HepG2 (cell line): Measurements from ENCODE around the gene TFG. TPM values are rescaled to one million over a fixed set of nuclear protein-coding genes. Genes with fewer than 3 reads are reported as not detected.

Experiments
- ATAC-seq: fragments of 200-7000 bp; cut with Tn5 transposase; 3 replicates; pipeline ENCODE4 v1.9.1; 2020; ENCODE audit warnings: mild to moderate bottlenecking, moderate library complexity
- BruUV-seq: library from RNA; stranded (reverse); fragments of 400-500 nt; replicated peaks from 2 replicates; lab custom pipeline; 2021; lab: Mats Ljungman, UMichigan
- CTCF ChIA-PET: fragments of 300-600 bp; formaldehyde crosslinking; extraction: SDS; loops from one replicate; lab custom pipeline; 2021; ENCODE audit warnings: low total read pairs, inconsistent platforms, low intra/inter-chr PET ratio; lab: Yijun Ruan, JAX
- POLR2A ChIA-PET: fragments of 350-600 bp; sonication (Branson Sonifier 250); formaldehyde crosslinking; loops from one replicate; lab custom pipeline; 2020; ENCODE audit warnings: antibody characterized with exemption, inconsistent platforms; lab: Yijun Ruan, JAX
- DNase-seq: peaks from one replicate; pipeline ENCODE4 v3.0.0-alpha.2; 2015; ENCODE audit warnings: low spot score
- FAIRE-seq: peaks from 3 replicates; lab custom pipeline; 2011; peaks lifted over from hg19 to GRCh38; lab: Jason Lieb, UNC
- H2AFZ ChIP-seq: one replicate; pipeline ENCODE4 v1.6.1; 2011; ENCODE audit warnings: low read length, inconsistent platforms
- H3K27ac ChIP-seq: fragments of 300-600 bp; 3 replicates; pipeline ENCODE4 v1.8.0; 2011; ENCODE audit warnings: mixed run types, mild to moderate bottlenecking, mixed read lengths, low read length, inconsistent platforms; ENCODE audit not compliant: insufficient read depth; ENCODE audit errors: extremely low read length
- H3K27me3 ChIP-seq, 2 experiments: fragments of 200-600 bp in 1 of 2; 2 replicates in 1 of 2; 3 replicates in 1 of 2; pipeline versions ENCODE4 v1.6.0 to v1.8.0; 2011; ENCODE audit warnings: low read length in 2 of 2, mild to moderate bottlenecking in 2 of 2, moderate library complexity in 2 of 2, inconsistent platforms in 1 of 2; ENCODE audit not compliant: insufficient read depth in 2 of 2, control insufficient read depth in 1 of 2
- H3K36me3 ChIP-seq, 2 experiments: fragments of 200-600 bp in 1 of 2; replicated peaks in 1 of 2; 2 replicates in 1 of 2; 3 replicates in 1 of 2; pipeline versions ENCODE4 v1.5.1 to v1.8.0; 2011; ENCODE audit warnings: low read length in 2 of 2, inconsistent platforms in 1 of 2; ENCODE audit not compliant: insufficient read depth in 2 of 2, control insufficient read depth in 1 of 2
- H3K4me1 ChIP-seq: 2 replicates; pipeline ENCODE4 v1.5.1; 2012; ENCODE audit warnings: low read length, inconsistent platforms; ENCODE audit not compliant: insufficient read depth
- H3K4me2 ChIP-seq: 2 replicates; pipeline ENCODE4 v1.6.0; 2011; ENCODE audit warnings: low read depth, low read length, inconsistent platforms
- H3K4me3 ChIP-seq, 3 experiments: fragments of 200-600 bp in 1 of 3; sonication (generic), shearing (Covaris generic) in 1 of 3; replicated peaks in 1 of 3; 2 replicates each; pipeline ENCODE4 v1.5.1; 2011 to 2016; ENCODE audit warnings: low read length in 3 of 3, inconsistent platforms in 2 of 3, low read depth in 2 of 3, mild to moderate bottlenecking in 2 of 3, control low read depth in 1 of 3, mixed read lengths in 1 of 3; ENCODE audit not compliant: insufficient read depth in 1 of 3
- H3K79me2 ChIP-seq: one replicate; pipeline ENCODE4 v1.6.1; 2011; ENCODE audit warnings: low read length, inconsistent platforms; ENCODE audit not compliant: insufficient read depth
- H3K9ac ChIP-seq: 2 replicates; pipeline ENCODE4 v1.6.0; 2011; ENCODE audit warnings: mild to moderate bottlenecking, low read depth, low read length, inconsistent platforms; ENCODE audit not compliant: insufficient read depth
- H3K9me3 ChIP-seq: 2 replicates; pipeline ENCODE4 v1.5.1; 2012; ENCODE audit warnings: mild to moderate bottlenecking, low read length
- H4K20me1 ChIP-seq: 2 replicates; pipeline ENCODE4 v1.6.0; 2011; ENCODE audit warnings: inconsistent platforms, mild to moderate bottlenecking, low read length, moderate library complexity; ENCODE audit not compliant: insufficient read depth
- ADNP ChIP-seq: sonication (generic); formaldehyde crosslinking; IDR thresholded peaks from 2 replicates; pipeline ENCODE4 v1.4.0; 2020; ENCODE audit warnings: missing genetic modification reagents
- ELF4 ChIP-seq: sonication (generic); formaldehyde crosslinking; IDR thresholded peaks from 2 replicates; pipeline ENCODE4 v1.5.0; 2020; ENCODE audit warnings: missing genetic modification reagents, mild to moderate bottlenecking, moderate library complexity, borderline replicate concordance
- GABPB1 ChIP-seq: IDR thresholded peaks from 2 replicates; pipeline ENCODE4 v1.6.1; 2016; ENCODE audit warnings: mild to moderate bottlenecking, missing genetic modification reagents, moderate library complexity, missing compliant biosample characterization
- GATAD1 ChIP-seq: IDR thresholded peaks from 2 replicates; pipeline ENCODE4 v1.6.1; 2016; ENCODE audit warnings: missing genetic modification reagents, missing compliant biosample characterization
- JUN ChIP-seq: sonication (generic); formaldehyde crosslinking; IDR thresholded peaks from 2 replicates; pipeline ENCODE4 v1.4.0; 2020; ENCODE audit warnings: mild to moderate bottlenecking, missing genetic modification reagents
- MXI1 ChIP-seq: IDR thresholded peaks from 3 replicates; pipeline ENCODE4 v1.6.1; 2012; ENCODE audit warnings: low read depth, low read length, inconsistent platforms, borderline replicate concordance
- SALL2 ChIP-seq: sonication (generic); formaldehyde crosslinking; IDR thresholded peaks from 2 replicates; pipeline ENCODE4 v1.8.1; 2023; ENCODE audit warnings: mild to moderate bottlenecking, missing genetic modification reagents, inconsistent platforms
- SIN3B ChIP-seq: fragments of 150-350 bp; IDR thresholded peaks from 2 replicates; pipeline ENCODE4 v1.6.1; 2014; ENCODE audit warnings: low read length
- SMAD1 ChIP-seq: sonication (generic); formaldehyde crosslinking; IDR thresholded peaks from 2 replicates; pipeline ENCODE4 v1.4.0; 2020; ENCODE audit warnings: missing genetic modification reagents, low read depth, mild to moderate bottlenecking, borderline replicate concordance
- U2AF2 ChIP-seq: fragments of 200-400 bp; formaldehyde crosslinking; IDR thresholded peaks from 2 replicates; pipeline ENCODE4 v1.6.1; 2017; ENCODE audit warnings: low read depth, mild to moderate bottlenecking, low read length
- ZBTB34 ChIP-seq: sonication (generic); formaldehyde crosslinking; IDR thresholded peaks from 2 replicates; pipeline ENCODE4 v1.8.0; 2022; ENCODE audit warnings: mild to moderate bottlenecking, missing genetic modification reagents
- ZNF282 ChIP-seq: fragments of 450-650 bp; IDR thresholded peaks from 2 replicates; pipeline ENCODE4 v1.6.1; 2018; ENCODE audit not compliant: partially characterized antibody
- ZNF292 ChIP-seq: sonication (generic); formaldehyde crosslinking; IDR thresholded peaks from 2 replicates; pipeline ENCODE4 v1.8.1; 2022; ENCODE audit warnings: mild to moderate bottlenecking, low read depth, missing genetic modification reagents, borderline replicate concordance
- ZNF790 ChIP-seq: sonication (generic); formaldehyde crosslinking; IDR thresholded peaks from 2 replicates; pipeline ENCODE4 v1.8.0; 2022; ENCODE audit warnings: missing genetic modification reagents, mild to moderate bottlenecking, borderline replicate concordance
- WGBS: methylation state at CpG from one replicate; pipeline ENCODE4 v1.1.6; 2017; ENCODE audit warnings: low lambda C conversion rate; 5-methylcytosine and 5-hydroxymethylcytosine counted together
- in situ Hi-C: cut with HindIII; loops from 2 replicates; pipeline ENCODE4 v1.10.0; 2017; ENCODE audit warnings: low pct_unique_long_range_greater_than_20kb; ENCODE audit not compliant: extremely low pct_ligation_motif_present
- intact Hi-C: fragments of 100-400 bp; cut with micrococcal nuclease; formaldehyde crosslinking; loops from one replicate; pipeline ENCODE4 v1.10.0; 2022; ENCODE audit not compliant: unreplicated experiment
- polyA plus RNA-seq, 8 experiments: library from polyadenylated mRNA; depleted of rRNA in 3 of 8; stranded (reverse) in 7 of 8; unstranded in 1 of 8; fragments of >200 nt; fragmentation: Illumina TruSeq in 4 of 8; extraction: Trizol in 4 of 8; gene quantifications; 2 replicates each; pipeline versions ENCODE4 v1.2.1 to v1.2.3, GENCODE V29; 2011 to 2016; ENCODE audit warnings: low read depth in 4 of 8, missing spikeins in 1 of 8, mixed read lengths in 1 of 8; ENCODE audit not compliant: insufficient read depth in 1 of 8
- total RNA-seq, 5 experiments: library from RNA; depleted of rRNA; stranded (reverse); fragments of >200 nt; fragmentation: Illumina TruSeq; extraction: Trizol; gene quantifications; 2 replicates each; pipeline ENCODE4 v1.2.3, GENCODE V29; 2016; ENCODE audit warnings: low read depth in 1 of 5
- TF ChIP-seq, protein P1 (sequence below): sonication (generic); formaldehyde crosslinking; IDR thresholded peaks from 2 replicates; pipeline ENCODE4 v1.5.0; 2020; ENCODE audit warnings: mild to moderate bottlenecking, missing genetic modification reagents, borderline replicate concordance
- TF ChIP-seq, protein P2 (sequence below): sonication (generic); formaldehyde crosslinking; IDR thresholded peaks from 2 replicates; pipeline ENCODE4 v1.4.0; 2020; ENCODE audit warnings: mild to moderate bottlenecking, missing genetic modification reagents, borderline replicate concordance

The TFG gene
- total and polyA plus RNA-seq, 2 of the 13 experiments (the other 11 are each of a cell fraction or from before 2014, with no cell fraction given) = 53.6 to 71.7 TPM

- no peaks in the 10 kb centered on the region for H3K79me2 ChIP-seq
- CTCF ChIA-PET = no interaction called here
- BruUV-seq = no TSS peak
- no peaks in the 10 kb centered on the region for H3K27me3 ChIP-seq
- no peaks in the 10 kb centered on the region for H4K20me1 ChIP-seq
- H3K36me3 ChIP-seq = no peaks in the 10 kb centered on the region
- no peak overlapping the region for H3K27ac ChIP-seq
- POLR2A ChIA-PET = no interaction called here
- H3K4me1 ChIP-seq = no peaks in the 10 kb centered on the region
- no peak overlapping the region for H3K4me3 ChIP-seq
- H3K4me2 ChIP-seq = no peak overlapping the region
- H3K9me3 ChIP-seq = 0 out of 2 replicates have a peak, but pooled peaks cover 4% of the 10 kb centered on the region
- FAIRE-seq (no peak), ATAC-seq (no peak), DNase-seq (no peak)
- intact Hi-C loops = no loop called here
- WGBS = 38% methylated on average over 2 of the region's 2 CpGs
- no peak overlapping the region for H2AFZ ChIP-seq
- H3K9ac ChIP-seq = no peak overlapping the region
- in situ Hi-C loops = no loop called here
- TF ChIP-seq U2AF2 = no peak
- no peak for TF ChIP-seq GATAD1
- no peak for TF ChIP-seq ZNF292 (CRISPR knock-in tag)
- no peak for TF ChIP-seq ELF4
- TF ChIP-seq SALL2 = no peak
- TF ChIP-seq SMAD1 (CRISPR knock-in tag) = no peak
- no peak for TF ChIP-seq JUN (CRISPR knock-in tag)
- no peak for TF ChIP-seq MXI1
- no peak for TF ChIP-seq ZBTB34 (CRISPR knock-in tag)
- no peak for TF ChIP-seq ZNF282
- no peak for TF ChIP-seq SIN3B
- no peak for TF ChIP-seq GABPB1 (CRISPR knock-in tag)
- TF ChIP-seq, protein P1, sequence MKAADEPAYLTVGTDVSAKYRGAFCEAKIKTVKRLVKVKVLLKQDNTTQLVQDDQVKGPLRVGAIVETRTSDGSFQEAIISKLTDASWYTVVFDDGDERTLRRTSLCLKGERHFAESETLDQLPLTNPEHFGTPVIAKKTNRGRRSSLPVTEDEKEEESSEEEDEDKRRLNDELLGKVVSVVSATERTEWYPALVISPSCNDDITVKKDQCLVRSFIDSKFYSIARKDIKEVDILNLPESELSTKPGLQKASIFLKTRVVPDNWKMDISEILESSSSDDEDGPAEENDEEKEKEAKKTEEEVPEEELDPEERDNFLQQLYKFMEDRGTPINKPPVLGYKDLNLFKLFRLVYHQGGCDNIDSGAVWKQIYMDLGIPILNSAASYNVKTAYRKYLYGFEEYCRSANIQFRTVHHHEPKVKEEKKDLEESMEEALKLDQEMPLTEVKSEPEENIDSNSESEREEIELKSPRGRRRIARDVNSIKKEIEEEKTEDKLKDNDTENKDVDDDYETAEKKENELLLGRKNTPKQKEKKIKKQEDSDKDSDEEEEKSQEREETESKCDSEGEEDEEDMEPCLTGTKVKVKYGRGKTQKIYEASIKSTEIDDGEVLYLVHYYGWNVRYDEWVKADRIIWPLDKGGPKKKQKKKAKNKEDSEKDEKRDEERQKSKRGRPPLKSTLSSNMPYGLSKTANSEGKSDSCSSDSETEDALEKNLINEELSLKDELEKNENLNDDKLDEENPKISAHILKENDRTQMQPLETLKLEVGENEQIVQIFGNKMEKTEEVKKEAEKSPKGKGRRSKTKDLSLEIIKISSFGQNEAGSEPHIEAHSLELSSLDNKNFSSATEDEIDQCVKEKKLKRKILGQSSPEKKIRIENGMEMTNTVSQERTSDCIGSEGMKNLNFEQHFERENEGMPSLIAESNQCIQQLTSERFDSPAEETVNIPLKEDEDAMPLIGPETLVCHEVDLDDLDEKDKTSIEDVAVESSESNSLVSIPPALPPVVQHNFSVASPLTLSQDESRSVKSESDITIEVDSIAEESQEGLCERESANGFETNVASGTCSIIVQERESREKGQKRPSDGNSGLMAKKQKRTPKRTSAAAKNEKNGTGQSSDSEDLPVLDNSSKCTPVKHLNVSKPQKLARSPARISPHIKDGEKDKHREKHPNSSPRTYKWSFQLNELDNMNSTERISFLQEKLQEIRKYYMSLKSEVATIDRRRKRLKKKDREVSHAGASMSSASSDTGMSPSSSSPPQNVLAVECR (CRISPR knock-in tag) = no peak
- TF ChIP-seq ZNF790 (CRISPR knock-in tag) = no peak
- TF ChIP-seq, protein P2, sequence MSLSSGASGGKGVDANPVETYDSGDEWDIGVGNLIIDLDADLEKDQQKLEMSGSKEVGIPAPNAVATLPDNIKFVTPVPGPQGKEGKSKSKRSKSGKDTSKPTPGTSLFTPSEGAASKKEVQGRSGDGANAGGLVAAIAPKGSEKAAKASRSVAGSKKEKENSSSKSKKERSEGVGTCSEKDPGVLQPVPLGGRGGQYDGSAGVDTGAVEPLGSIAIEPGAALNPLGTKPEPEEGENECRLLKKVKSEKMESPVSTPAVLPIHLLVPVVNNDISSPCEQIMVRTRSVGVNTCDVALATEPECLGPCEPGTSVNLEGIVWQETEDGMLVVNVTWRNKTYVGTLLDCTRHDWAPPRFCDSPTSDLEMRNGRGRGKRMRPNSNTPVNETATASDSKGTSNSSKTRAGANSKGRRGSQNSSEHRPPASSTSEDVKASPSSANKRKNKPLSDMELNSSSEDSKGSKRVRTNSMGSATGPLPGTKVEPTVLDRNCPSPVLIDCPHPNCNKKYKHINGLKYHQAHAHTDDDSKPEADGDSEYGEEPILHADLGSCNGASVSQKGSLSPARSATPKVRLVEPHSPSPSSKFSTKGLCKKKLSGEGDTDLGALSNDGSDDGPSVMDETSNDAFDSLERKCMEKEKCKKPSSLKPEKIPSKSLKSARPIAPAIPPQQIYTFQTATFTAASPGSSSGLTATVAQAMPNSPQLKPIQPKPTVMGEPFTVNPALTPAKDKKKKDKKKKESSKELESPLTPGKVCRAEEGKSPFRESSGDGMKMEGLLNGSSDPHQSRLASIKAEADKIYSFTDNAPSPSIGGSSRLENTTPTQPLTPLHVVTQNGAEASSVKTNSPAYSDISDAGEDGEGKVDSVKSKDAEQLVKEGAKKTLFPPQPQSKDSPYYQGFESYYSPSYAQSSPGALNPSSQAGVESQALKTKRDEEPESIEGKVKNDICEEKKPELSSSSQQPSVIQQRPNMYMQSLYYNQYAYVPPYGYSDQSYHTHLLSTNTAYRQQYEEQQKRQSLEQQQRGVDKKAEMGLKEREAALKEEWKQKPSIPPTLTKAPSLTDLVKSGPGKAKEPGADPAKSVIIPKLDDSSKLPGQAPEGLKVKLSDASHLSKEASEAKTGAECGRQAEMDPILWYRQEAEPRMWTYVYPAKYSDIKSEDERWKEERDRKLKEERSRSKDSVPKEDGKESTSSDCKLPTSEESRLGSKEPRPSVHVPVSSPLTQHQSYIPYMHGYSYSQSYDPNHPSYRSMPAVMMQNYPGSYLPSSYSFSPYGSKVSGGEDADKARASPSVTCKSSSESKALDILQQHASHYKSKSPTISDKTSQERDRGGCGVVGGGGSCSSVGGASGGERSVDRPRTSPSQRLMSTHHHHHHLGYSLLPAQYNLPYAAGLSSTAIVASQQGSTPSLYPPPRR (CRISPR knock-in tag) = no peak
- TF ChIP-seq ADNP (CRISPR knock-in tag) = no peak
These were observed 80.3 kb downstream of the TFG start for GRCh38 chr3:100789579-100789978.
